RWPE1 (cell line): ENCODE results near the gene TRAPPC2L.

Source experiments
- CTCF ChIA-PET: fragments of 350-600 bp; sonication (Branson Sonifier 250); formaldehyde crosslinking; extraction: SDS; loops from one replicate; lab custom pipeline; 2021; lab: Yijun Ruan, JAX
- POLR2A ChIA-PET: fragments of 400-600 bp; formaldehyde crosslinking; extraction: SDS; loops from one replicate; lab custom pipeline; 2020; ENCODE audit warnings: antibody characterized with exemption; ENCODE audit not compliant: low non-redundant PET; lab: Yijun Ruan, JAX
- DNase-seq: peaks from one replicate; pipeline ENCODE4 v3.0.0; 2012; ENCODE audit warnings: low spot score
- H3K27ac ChIP-seq: fragments of 450-650 bp; 2 replicates; pipeline ENCODE4 v1.5.1; 2017
- CTCF ChIP-seq: fragments of 450-650 bp; conservative IDR thresholded peaks from 2 replicates; pipeline ENCODE4 v1.5.1; 2017; ENCODE audit warnings: low read depth, mild to moderate bottlenecking

TRAPPC2L gene

GRCh38 chr16:88906535-88907105 is 49.7 kb downstream of the TRAPPC2L start:
- ChIA-PET CTCF (no interaction called here), POLR2A (no interaction called here)
- no peak for DNase-seq
- no peak for TF ChIP-seq CTCF
- H3K27ac ChIP-seq = no peak overlapping the region

GRCh38 chr16:88907768-88908167 is 50.8 kb downstream of the TRAPPC2L start:
- H3K27ac ChIP-seq = peak overlapping the region; percentile 58
- ChIA-PET POLR2A (no interaction called here), CTCF (no interaction called here)
- TF ChIP-seq CTCF = no peak
- peak; percentile 84 for DNase-seq

- CTCF ChIA-PET = no interaction called here
- TF ChIP-seq CTCF = no peak
Observed at GRCh38 chr16:88908307-88908706, 51.4 kb downstream of the TRAPPC2L start.

DNA sequence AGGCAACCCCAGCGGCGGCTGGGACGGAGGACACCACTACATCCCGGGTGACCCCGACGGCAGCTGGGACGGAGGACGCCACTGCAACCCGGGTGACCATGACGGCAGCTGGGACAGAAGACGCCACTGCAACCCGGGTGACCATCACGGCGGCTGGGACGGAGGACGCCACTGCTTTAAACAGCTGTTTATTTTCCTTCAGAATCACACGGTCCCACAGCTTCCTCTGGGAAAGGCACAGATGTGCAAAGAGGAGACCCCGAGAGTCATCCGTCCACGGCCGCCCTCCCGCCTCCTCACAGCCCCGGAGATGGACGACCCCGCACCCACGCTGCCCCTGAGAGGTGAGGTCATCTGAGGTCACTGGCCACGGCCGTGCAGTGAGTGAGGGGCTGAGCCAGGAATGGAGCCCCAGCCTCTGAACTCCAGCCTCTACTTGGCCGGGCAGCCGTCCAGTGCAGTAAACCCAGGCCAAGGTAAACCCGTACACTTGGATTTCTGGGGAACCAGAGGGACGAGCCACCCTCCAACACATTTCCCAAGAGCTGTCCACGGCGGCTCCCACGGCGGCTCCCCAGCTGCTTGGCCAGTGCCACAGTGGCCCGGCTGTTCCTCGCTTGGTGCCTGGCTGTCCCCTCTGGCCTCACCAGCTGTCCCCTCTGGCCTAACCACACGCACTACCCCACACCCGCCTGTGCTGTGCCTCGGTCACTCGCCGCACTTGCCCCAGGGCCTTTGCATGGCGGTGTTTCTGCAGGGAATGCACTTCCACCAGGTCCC is 52.7 kb downstream of the TRAPPC2L start:
- DNase-seq = no peak
- ChIA-PET POLR2A (no interaction called here), CTCF (no interaction called here)
- TF ChIP-seq CTCF = no peak
- H3K27ac ChIP-seq = no peak overlapping the region

More at GRCh38 chr16:88908307-88908706, 51.4 kb downstream of the TRAPPC2L start:
- DNase-seq = no peak
- POLR2A ChIA-PET = no interaction called here
- peak overlapping the region; percentile 58 for H3K27ac ChIP-seq

- DNase-seq = no peak
- no peak for TF ChIP-seq CTCF
- ChIA-PET CTCF (no interaction called here), POLR2A (no interaction called here)
- no peak overlapping the region for H3K27ac ChIP-seq
Observed at GRCh38 chr16:88910284-88911135, 53.6 kb downstream of the TRAPPC2L start.
